NCI-H510A (cell line): ENCODE results near the gene GNA12.

Experiments used
- DNase-seq: peaks from one replicate; lab custom pipeline; 2025; lab: John Stamatoyannopoulos, UW

The GNA12 gene

GRCh38 chr7:2802101-2802500, 42.0 kb downstream of the GNA12 start:
- DNase-seq: no peak

- no peak for DNase-seq
Observed at GRCh38 chr7:2800931-2801688, 43.0 kb downstream of the GNA12 start.

GRCh38 chr7:2800220-2800930, 43.7 kb downstream of the GNA12 start:
- DNase-seq: no peak

GRCh38 chr7:2799253-2799652, 44.9 kb downstream of the GNA12 start:
- DNase-seq: no peak

- DNase-seq: no peak
Observed at GRCh38 chr7:2798669-2799068, 45.4 kb downstream of the GNA12 start.

GRCh38 chr7:2796358-2797352, 47.5 kb downstream of the GNA12 start:
- DNase-seq: no peak

GRCh38 chr7:2795906-2796305, 48.2 kb downstream of the GNA12 start:
- no peak for DNase-seq

GRCh38 chr7:2794836-2795636, 49.1 kb downstream of the GNA12 start:
- DNase-seq: no peak

GRCh38 chr7:2792856-2793487, 51.1 kb downstream of the GNA12 start:
- no peak for DNase-seq

GRCh38 chr7:2792235-2792634, 51.9 kb downstream of the GNA12 start:
- DNase-seq: no peak

- DNase-seq: no peak
Observed at GRCh38 chr7:2791390-2791789, 52.7 kb downstream of the GNA12 start.

GRCh38 chr7:2787251-2787951, 56.7 kb downstream of the GNA12 start:
- no peak for DNase-seq

- no peak for DNase-seq
Observed at GRCh38 chr7:2786607-2787116, 57.4 kb downstream of the GNA12 start.

GRCh38 chr7:2785071-2785500, 59.0 kb downstream of the GNA12 start:
- no peak for DNase-seq

- DNase-seq: no peak
Observed at GRCh38 chr7:2782565-2782964, 61.5 kb downstream of the GNA12 start.

- no peak for DNase-seq
Observed at GRCh38 chr7:2782121-2782520, 62.0 kb downstream of the GNA12 start.

- no peak for DNase-seq
Observed at GRCh38 chr7:2781636-2782035, 62.5 kb downstream of the GNA12 start.

GRCh38 chr7:2779051-2779450, 65.1 kb downstream of the GNA12 start:
- DNase-seq: no peak

GRCh38 chr7:2777898-2778535, 66.1 kb downstream of the GNA12 start:
- DNase-seq: no peak

- no peak for DNase-seq
Observed at GRCh38 chr7:2776401-2776800, 67.7 kb downstream of the GNA12 start.
